Natural killer cell (primary cell): ENCODE results near the gene FOXC2. TPM values are rescaled to one million over a fixed set of nuclear protein-coding genes. Genes with fewer than 3 reads are reported as not detected.

Experiments
- ATAC-seq, 3 donors: fragments of 150-1000 bp in 2 of 3; fragments of 200-7000 bp in 1 of 3; cut with Tn5 transposase; 1 replicate in 1 of 3; 2 replicates in 2 of 3; pipeline ENCODE4 v1.10.0; 2021; ENCODE audit warnings: mild to moderate bottlenecking in 2 of 3, moderate library complexity in 2 of 3
- DNase-seq, 2 donors: peaks; one replicate each; pipeline versions ENCODE4 v3.0.0 to v3.0.0-alpha.2; 2013 to 2021; ENCODE audit warnings: mixed read lengths in 1 of 2
- H3K27ac ChIP-seq: one replicate; pipeline ENCODE4 v1.5.1; 2013; ENCODE audit warnings: mild to moderate bottlenecking, low read length
- H3K27me3 ChIP-seq: one replicate; pipeline ENCODE4 v1.6.1; 2013; ENCODE audit warnings: low read length; ENCODE audit not compliant: control insufficient read depth, insufficient read depth
- H3K36me3 ChIP-seq: one replicate; pipeline ENCODE4 v1.6.1; 2013; ENCODE audit warnings: low read length; ENCODE audit not compliant: control insufficient read depth, insufficient read depth
- H3K4me1 ChIP-seq: one replicate; pipeline ENCODE4 v1.6.1; 2013; ENCODE audit warnings: low read length; ENCODE audit not compliant: control insufficient read depth, insufficient read depth
- H3K4me3 ChIP-seq: one replicate; pipeline ENCODE4 v1.5.1; 2013; ENCODE audit warnings: low read length
- H3K9me3 ChIP-seq: one replicate; pipeline ENCODE4 v1.6.1; 2013; ENCODE audit warnings: low read length; ENCODE audit not compliant: control insufficient read depth, insufficient read depth
- H3K27ac Mint-ChIP-seq, 2 donors: one replicate each; pipeline ENCODE4 v1.8.0; 2022; ENCODE audit warnings: mild to moderate bottlenecking in 2 of 2, mixed read lengths in 2 of 2, moderate library complexity in 1 of 2
- H3K27me3 Mint-ChIP-seq, 2 donors: one replicate each; pipeline ENCODE4 v1.8.0; 2022; ENCODE audit warnings: low read depth in 2 of 2, mixed read lengths in 2 of 2
- H3K36me3 Mint-ChIP-seq: one replicate; pipeline ENCODE4 v1.8.0; 2022; ENCODE audit warnings: mixed read lengths
- H3K4me1 Mint-ChIP-seq, 2 donors: one replicate each; pipeline ENCODE4 v1.8.0; 2022; ENCODE audit warnings: mixed read lengths in 2 of 2
- H3K4me3 Mint-ChIP-seq: one replicate; pipeline ENCODE4 v1.8.0; 2022; ENCODE audit warnings: mild to moderate bottlenecking, moderate library complexity, mixed read lengths
- H3K9me3 Mint-ChIP-seq, 2 donors: one replicate each; pipeline ENCODE4 v1.8.0; 2022; ENCODE audit warnings: mixed read lengths in 2 of 2
- WGBS: methylation state at CpG from one replicate; pipeline ENCODE4 v1.1.7; 2013; ENCODE audit warnings: missing lambda C conversion rate; ENCODE audit not compliant: insufficient coverage; 5-methylcytosine and 5-hydroxymethylcytosine counted together
- intact Hi-C: fragments of 100-400 bp; cut with micrococcal nuclease; formaldehyde crosslinking; loops from one replicate; pipeline ENCODE4 v1.14.2; 2022
- total RNA-seq, 4 donors: library from RNA; stranded (reverse); fragments of 120-200 nt in 1 of 4; gene quantifications; one replicate each; pipeline versions ENCODE4 v1.2.3 to v1.2.4, GENCODE V29; 2013 to 2022
- TF ChIP-seq, protein P1 (sequence below): fragments of 200-600 bp; IDR thresholded peaks from one replicate; pipeline ENCODE4 v1.8.0; 2022; ENCODE audit warnings: antibody characterized with exemption

Gene FOXC2
- total RNA-seq, 3 donors from 2014 or later (not counting 1 experiment from before 2014, with no cell fraction given) = 0.14 TPM; not detected in 2

DNA sequence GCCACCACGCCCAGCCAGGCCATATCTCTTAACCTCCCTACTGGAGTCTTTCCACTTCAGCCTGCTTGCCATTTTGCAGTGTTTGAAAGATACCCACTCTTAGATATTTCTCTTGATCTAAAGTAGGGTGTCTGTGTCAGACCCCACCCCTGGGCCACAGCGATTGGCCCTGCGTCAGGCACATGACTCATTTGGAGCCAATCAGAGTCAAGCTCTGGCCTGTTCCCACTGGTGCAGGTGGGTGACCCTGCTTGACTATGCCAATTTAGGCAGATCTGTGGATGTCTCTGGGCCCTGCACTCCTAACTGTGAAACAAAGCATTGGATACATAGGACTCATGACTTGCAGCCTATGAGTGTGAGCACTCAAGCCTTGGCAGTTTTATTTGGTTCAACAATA is 39.3 kb downstream of the FOXC2 start:
- H3K4me1 Mint-ChIP-seq = peaks cover 12 to 13% of the 10 kb centered on the region in 2 donors
- peak overlapping the region; percentile 55 for H3K4me3 Mint-ChIP-seq
- no peaks in the 10 kb centered on the region for H3K36me3 Mint-ChIP-seq
- 100% methylated on average over 3 of the region's 3 CpGs for WGBS
- no peaks in the 10 kb centered on the region for H3K9me3 Mint-ChIP-seq
- H3K27me3 ChIP-seq = no peaks in the 10 kb centered on the region
- intact Hi-C loops = no loop called here
- peaks cover 16 to 35% of the 10 kb centered on the region in 2 donors for H3K27me3 Mint-ChIP-seq
- H3K27ac ChIP-seq = no peak overlapping the region
- ATAC-seq (no peak), DNase-seq (no peak)
- H3K4me3 ChIP-seq = no peak overlapping the region
- no peaks in the 10 kb centered on the region for H3K36me3 ChIP-seq
- TF ChIP-seq, protein P1, sequence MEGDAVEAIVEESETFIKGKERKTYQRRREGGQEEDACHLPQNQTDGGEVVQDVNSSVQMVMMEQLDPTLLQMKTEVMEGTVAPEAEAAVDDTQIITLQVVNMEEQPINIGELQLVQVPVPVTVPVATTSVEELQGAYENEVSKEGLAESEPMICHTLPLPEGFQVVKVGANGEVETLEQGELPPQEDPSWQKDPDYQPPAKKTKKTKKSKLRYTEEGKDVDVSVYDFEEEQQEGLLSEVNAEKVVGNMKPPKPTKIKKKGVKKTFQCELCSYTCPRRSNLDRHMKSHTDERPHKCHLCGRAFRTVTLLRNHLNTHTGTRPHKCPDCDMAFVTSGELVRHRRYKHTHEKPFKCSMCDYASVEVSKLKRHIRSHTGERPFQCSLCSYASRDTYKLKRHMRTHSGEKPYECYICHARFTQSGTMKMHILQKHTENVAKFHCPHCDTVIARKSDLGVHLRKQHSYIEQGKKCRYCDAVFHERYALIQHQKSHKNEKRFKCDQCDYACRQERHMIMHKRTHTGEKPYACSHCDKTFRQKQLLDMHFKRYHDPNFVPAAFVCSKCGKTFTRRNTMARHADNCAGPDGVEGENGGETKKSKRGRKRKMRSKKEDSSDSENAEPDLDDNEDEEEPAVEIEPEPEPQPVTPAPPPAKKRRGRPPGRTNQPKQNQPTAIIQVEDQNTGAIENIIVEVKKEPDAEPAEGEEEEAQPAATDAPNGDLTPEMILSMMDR = no peak
- H3K27ac Mint-ChIP-seq = no peak overlapping the region
- H3K4me1 ChIP-seq = peaks cover 7% of the 10 kb centered on the region
- no peaks in the 10 kb centered on the region for H3K9me3 ChIP-seq

DNA sequence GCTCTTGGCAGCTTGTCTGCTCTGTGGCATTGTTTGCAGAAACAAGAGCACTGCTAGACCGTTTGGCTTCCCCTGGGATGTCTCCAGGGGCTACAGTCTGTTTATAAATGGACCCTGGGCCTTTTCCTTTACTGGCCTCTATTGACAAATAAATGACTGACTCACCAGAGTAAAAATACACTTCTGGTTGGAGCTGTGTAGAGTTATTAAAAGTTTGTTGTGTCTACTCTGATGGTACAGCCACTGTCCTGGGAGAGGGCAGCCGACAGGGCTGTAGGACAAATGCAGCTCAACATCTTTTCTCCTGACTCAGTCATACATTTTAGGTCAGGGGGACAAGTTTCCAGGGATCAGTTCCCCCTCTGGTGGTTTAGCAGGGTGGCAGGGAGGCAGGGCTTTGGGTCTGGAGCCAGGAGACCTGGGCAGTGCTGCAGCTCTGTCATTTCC is 41.7 kb downstream of the FOXC2 start:
- Histone ChIP-seq H3K4me3 (no peak overlapping the region), H3K27ac (no peak overlapping the region), H3K36me3 (no peaks in the 10 kb centered on the region), H3K4me1 (peaks cover 7% of the 10 kb centered on the region), H3K9me3 (no peaks in the 10 kb centered on the region), H3K27me3 (no peaks in the 10 kb centered on the region)
- WGBS = 57% methylated on average over 2 of the region's 2 CpGs
- intact Hi-C loops = no loop called here
- Mint-ChIP-seq H3K4me1 (peaks cover 12 to 13% of the 10 kb centered on the region in 2 donors), H3K4me3 (no peak overlapping the region), H3K27me3 (peaks cover 11 to 22% of the 10 kb centered on the region in 2 donors), H3K36me3 (no peaks in the 10 kb centered on the region), H3K9me3 (no peaks in the 10 kb centered on the region), H3K27ac (no peak overlapping the region)
- TF ChIP-seq, protein P1 = no peak
- ATAC-seq (no peak), DNase-seq (no peak)

DNA sequence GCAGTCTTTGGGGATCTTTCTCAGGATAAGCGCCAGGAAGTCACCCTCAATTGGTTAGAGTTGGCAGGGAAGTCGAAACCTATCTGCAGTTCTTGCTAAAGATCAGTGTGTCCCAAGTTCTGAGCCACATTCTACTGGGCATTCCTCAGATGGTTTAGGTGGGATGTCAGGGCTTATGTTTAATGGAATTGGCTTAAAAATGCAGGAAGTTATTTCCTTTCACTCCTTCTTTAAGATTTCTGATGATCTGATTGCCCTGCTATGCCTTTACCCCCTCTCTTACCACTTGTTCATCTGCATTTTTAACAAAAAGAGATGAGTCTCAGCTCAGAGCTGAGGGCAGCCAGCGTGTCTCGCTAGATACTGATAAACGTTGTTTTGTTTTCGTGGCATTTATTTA is 42.5 kb downstream of the FOXC2 start:
- TF ChIP-seq, protein P1 = no peak
- ATAC-seq (no peak), DNase-seq (no peak)
- H3K27ac Mint-ChIP-seq = no peak overlapping the region
- no peak overlapping the region for H3K27ac ChIP-seq
- H3K4me3 Mint-ChIP-seq = no peak overlapping the region
- H3K4me1 Mint-ChIP-seq = peaks cover 12% of the 10 kb centered on the region in 2 donors
- H3K4me3 ChIP-seq = no peak overlapping the region
- H3K4me1 ChIP-seq = peaks cover 7% of the 10 kb centered on the region
- no peaks in the 10 kb centered on the region for H3K9me3 ChIP-seq
- H3K27me3 Mint-ChIP-seq = peaks cover 11 to 22% of the 10 kb centered on the region in 2 donors
- H3K27me3 ChIP-seq = no peaks in the 10 kb centered on the region
- no peaks in the 10 kb centered on the region for H3K9me3 Mint-ChIP-seq
- 92% methylated on average over 6 of the region's 6 CpGs for WGBS
- intact Hi-C loops = no loop called here
- no peaks in the 10 kb centered on the region for H3K36me3 Mint-ChIP-seq
- no peaks in the 10 kb centered on the region for H3K36me3 ChIP-seq

DNA sequence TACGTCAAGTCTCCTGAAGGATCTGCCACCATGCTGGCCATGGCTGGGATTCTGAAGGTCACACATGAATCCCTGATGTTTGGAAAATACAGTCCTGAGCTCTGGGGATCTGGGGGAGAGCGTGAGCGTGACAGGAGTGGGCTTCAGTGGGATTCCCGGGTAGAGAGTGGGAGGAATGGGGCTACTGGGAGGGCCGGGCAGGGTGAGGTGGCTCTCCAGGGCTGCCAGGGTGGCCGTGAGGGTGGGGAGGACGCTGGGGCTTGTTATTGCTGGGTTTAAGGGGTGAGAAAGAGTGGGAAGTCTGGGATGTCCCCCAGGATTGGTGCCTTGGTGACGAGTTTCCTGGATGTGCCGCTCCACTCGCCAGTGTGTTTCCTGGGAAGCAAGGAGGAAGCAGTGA is 43.0 kb downstream of the FOXC2 start:
- 80% methylated on average over 10 of the region's 10 CpGs for WGBS
- Mint-ChIP-seq H3K36me3 (no peaks in the 10 kb centered on the region), H3K4me1 (peaks cover 6 to 7% of the 10 kb centered on the region in 2 donors), H3K4me3 (no peak overlapping the region), H3K27me3 (peaks cover 11 to 25% of the 10 kb centered on the region in 2 donors), H3K27ac (no peak overlapping the region), H3K9me3 (no peaks in the 10 kb centered on the region)
- intact Hi-C loops = no loop called here
- TF ChIP-seq, protein P1 = no peak
- Histone ChIP-seq H3K27me3 (no peaks in the 10 kb centered on the region), H3K4me3 (no peak overlapping the region), H3K36me3 (no peaks in the 10 kb centered on the region), H3K9me3 (no peaks in the 10 kb centered on the region), H3K27ac (no peak overlapping the region), H3K4me1 (peaks cover 3% of the 10 kb centered on the region)
- no peak for DNase-seq
- no peak for ATAC-seq
